MCF 10A (cell line): Measurements from ENCODE around the gene ABHD3. TPM values are rescaled to one million over a fixed set of nuclear protein-coding genes. Genes with fewer than 3 reads are reported as not detected.

ENCODE experiments used
- BruUV-seq: library from RNA; stranded (reverse); fragments of 400-500 nt; replicated peaks from 2 replicates; lab custom pipeline; 2021; lab: Mats Ljungman, UMichigan
- CTCF ChIA-PET: fragments of 300-600 bp; sonication (Branson Sonifier 250); formaldehyde crosslinking; extraction: SDS; loops from one replicate; lab custom pipeline; 2021; ENCODE audit warnings: antibody characterized with exemption, inconsistent platforms; lab: Yijun Ruan, JAX
- POLR2A ChIA-PET: fragments of 300-600, 350-650 bp; sonication (Branson Sonifier 250); formaldehyde crosslinking; extraction: SDS; loops from one replicate; lab custom pipeline; 2020; ENCODE audit warnings: antibody characterized with exemption, inconsistent platforms; lab: Yijun Ruan, JAX
- DNase-seq: peaks from one replicate; pipeline ENCODE4 v3.0.0-alpha.2; 2018; ENCODE audit not compliant: unreplicated experiment
- H3K27ac Mint-ChIP-seq: one replicate; pipeline ENCODE4 v1.8.0; 2022; ENCODE audit warnings: mild to moderate bottlenecking, low read depth, mixed read lengths; ENCODE audit not compliant: unreplicated experiment
- H3K27me3 Mint-ChIP-seq: one replicate; pipeline ENCODE4 v1.8.0; 2022; ENCODE audit warnings: mixed read lengths; ENCODE audit not compliant: insufficient read depth, unreplicated experiment
- H3K36me3 Mint-ChIP-seq: one replicate; pipeline ENCODE4 v1.8.0; 2022; ENCODE audit warnings: mild to moderate bottlenecking, moderate library complexity, mixed read lengths; ENCODE audit not compliant: insufficient read depth, unreplicated experiment
- H3K4me1 Mint-ChIP-seq: one replicate; pipeline ENCODE4 v1.8.0; 2022; ENCODE audit warnings: mixed read lengths; ENCODE audit not compliant: insufficient read depth, unreplicated experiment
- H3K4me3 Mint-ChIP-seq: one replicate; pipeline ENCODE4 v1.8.0; 2022; ENCODE audit warnings: mild to moderate bottlenecking, moderate library complexity, mixed read lengths; ENCODE audit not compliant: unreplicated experiment
- H3K9me3 Mint-ChIP-seq: one replicate; pipeline ENCODE4 v1.8.0; 2022; ENCODE audit warnings: mixed read lengths; ENCODE audit not compliant: unreplicated experiment
- CTCF ChIP-seq: fragments of 200-600 bp; IDR thresholded peaks from one replicate; pipeline ENCODE4 v1.8.0; 2022; ENCODE audit warnings: antibody characterized with exemption, mild to moderate bottlenecking; ENCODE audit not compliant: unreplicated experiment
- intact Hi-C: fragments of 100-400 bp; cut with micrococcal nuclease; formaldehyde crosslinking; loops from 2 replicates; pipeline ENCODE4 v1.14.1; 2022
- total RNA-seq: library from RNA; stranded (reverse); gene quantifications from 2 replicates; pipeline ENCODE4 v1.2.3, GENCODE V29; 2022

The ABHD3 gene
- total RNA-seq, 1 experiment from 2014 or later, result 2.9 TPM

- H3K9me3 Mint-ChIP-seq, result no peaks in the 10 kb centered on the region
- TF ChIP-seq CTCF, result no peak
- DNase-seq, result no peak
- no peak overlapping the region for H3K27ac Mint-ChIP-seq
- H3K4me3 Mint-ChIP-seq, result no peak overlapping the region
- intact Hi-C loops, result no loop called here
- POLR2A ChIA-PET, result interaction anchor here (0.6 kb wide), 1 partner anchor 148 kb away, joined by 3 read pairs; no protein-coding TSS in a partner anchor
- BruUV-seq, result no TSS peak
- peaks cover 11% of the 10 kb centered on the region for H3K36me3 Mint-ChIP-seq
- CTCF ChIA-PET, result interaction anchor here (0.7 kb wide), 1 partner anchor 65 kb away, joined by 3 read pairs; no protein-coding TSS in a partner anchor
- H3K27me3 Mint-ChIP-seq, result no peaks in the 10 kb centered on the region
- H3K4me1 Mint-ChIP-seq, result peaks cover 19% of the 10 kb centered on the region
These were observed 40.7 kb upstream of the ABHD3 start for GRCh38 chr18:21745231-21745630.

GRCh38 chr18:21743166-21743832 is 38.7 kb upstream of the ABHD3 start:
- ChIA-PET CTCF (interaction anchor here (0.5 to 0.7 kb wide), 3 partner anchors 37 to 116 kb away, joined by 3 to 4 read pairs (median 4); no protein-coding TSS in a partner anchor), POLR2A (interaction anchor here (0.7 to 5.5 kb wide), 11 partner anchors 9 to 143 kb away, joined by 3 to 97 read pairs (median 6); partner anchors contain the start of genes ABHD3, ESCO1 and SNRPD1)
- TF ChIP-seq CTCF, result no peak
- Mint-ChIP-seq H3K4me1 (peaks cover 24% of the 10 kb centered on the region), H3K4me3 (peak overlapping the region; percentile 87), H3K36me3 (peaks cover 5% of the 10 kb centered on the region), H3K9me3 (no peaks in the 10 kb centered on the region), H3K27me3 (no peaks in the 10 kb centered on the region), H3K27ac (no peak overlapping the region)
- intact Hi-C loops, result no loop called here
- DNase-seq, result no peak
- BruUV-seq, result no TSS peak

GRCh38 chr18:21742315-21742687 is 37.7 kb upstream of the ABHD3 start:
- POLR2A ChIA-PET, result interaction anchor here (0.6 to 5.5 kb wide), 15 partner anchors 10 to 142 kb away, joined by 3 to 97 read pairs (median 4); partner anchors contain the start of genes ABHD3, ESCO1 and SNRPD1
- BruUV-seq, result no TSS peak
- peaks cover 17% of the 10 kb centered on the region for H3K4me1 Mint-ChIP-seq
- CTCF ChIA-PET, result interaction anchor here (0.8 kb wide), 1 partner anchor 11 kb away, joined by 3 read pairs; no protein-coding TSS in a partner anchor
- no peak for TF ChIP-seq CTCF
- peak overlapping the region; percentile 69 for H3K27ac Mint-ChIP-seq
- peak overlapping the region; percentile 87 for H3K4me3 Mint-ChIP-seq
- H3K36me3 Mint-ChIP-seq, result peaks cover 5% of the 10 kb centered on the region
- H3K9me3 Mint-ChIP-seq, result no peaks in the 10 kb centered on the region
- no peaks in the 10 kb centered on the region for H3K27me3 Mint-ChIP-seq
- intact Hi-C loops, result no loop called here
- DNase-seq, result peak; percentile 30

- POLR2A ChIA-PET, result interaction anchor here (0.6 to 5.5 kb wide), 18 partner anchors 10 to 141 kb away, joined by 3 to 97 read pairs (median 6); partner anchors contain the start of genes ABHD3, ESCO1 and SNRPD1
- peaks cover 2% of the 10 kb centered on the region for H3K9me3 Mint-ChIP-seq
- H3K27ac Mint-ChIP-seq, result peak overlapping the region; percentile 69
- TF ChIP-seq CTCF, result no peak
- H3K4me1 Mint-ChIP-seq, result peaks cover 15% of the 10 kb centered on the region
- DNase-seq, result peak; percentile 27
- BruUV-seq, result no TSS peak
- intact Hi-C loops, result no loop called here
- H3K36me3 Mint-ChIP-seq, result peaks cover 5% of the 10 kb centered on the region
- H3K4me3 Mint-ChIP-seq, result peak overlapping the region; percentile 87
- no peaks in the 10 kb centered on the region for H3K27me3 Mint-ChIP-seq
- CTCF ChIA-PET, result interaction anchor here (0.5 to 0.8 kb wide), 2 partner anchors 11 to 1194 kb away, joined by 3 to 6 read pairs; no protein-coding TSS in a partner anchor
These were observed 37.2 kb upstream of the ABHD3 start for GRCh38 chr18:21741562-21742314.
